Skeletal muscle satellite cell (primary cell): ENCODE results near the gene TAF3.
A peak's percentile ranks its signal among the peaks of the same experiment; 100 is the strongest.

Source experiments
- H3K27me3 ChIP-seq: 2 replicates; pipeline ENCODE4 v1.7.0; 2013; ENCODE audit warnings: low read length; ENCODE audit not compliant: control insufficient read depth, insufficient read depth
- H3K36me3 ChIP-seq: 2 replicates; pipeline ENCODE4 v1.7.0; 2013; ENCODE audit warnings: mild to moderate bottlenecking, control low read depth, low read length; ENCODE audit not compliant: insufficient read depth
- H3K4me1 ChIP-seq: 2 replicates; pipeline ENCODE4 v1.7.0; 2013; ENCODE audit warnings: low read length; ENCODE audit not compliant: control insufficient read depth, insufficient read depth
- H3K4me2 ChIP-seq: 2 replicates; pipeline ENCODE4 v1.7.0; 2013; ENCODE audit warnings: mild to moderate bottlenecking, low read length
- H3K4me3 ChIP-seq: 2 replicates; pipeline ENCODE4 v1.7.0; 2013; ENCODE audit warnings: low read length
- H3K9ac ChIP-seq: 2 replicates; pipeline ENCODE4 v1.7.0; 2013; ENCODE audit warnings: mild to moderate bottlenecking, low read depth, low read length, moderate library complexity
- H3K9me3 ChIP-seq: replicated peaks from 2 replicates; pipeline ENCODE4 v1.7.0; 2013; ENCODE audit warnings: mild to moderate bottlenecking, control low read depth, low read length

TAF3 gene

DNA sequence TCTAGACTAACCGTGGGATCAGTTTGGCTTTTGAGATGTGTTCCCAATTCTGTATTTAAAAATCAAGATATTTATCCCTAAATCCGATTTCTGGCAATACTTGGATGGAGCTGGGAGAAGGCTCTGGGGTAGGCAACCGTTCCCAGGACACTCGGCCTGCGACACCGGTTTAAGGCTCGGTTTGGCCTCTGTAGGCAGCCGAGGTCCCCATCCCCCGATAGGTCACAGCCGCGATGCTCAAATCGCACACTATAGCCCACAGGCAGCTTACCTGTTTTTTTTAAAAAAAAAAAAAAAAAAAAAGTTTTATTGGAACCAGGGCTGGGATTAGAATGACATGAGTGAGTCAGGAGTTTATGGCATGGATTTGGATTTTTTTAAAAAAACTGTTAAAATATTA lies 729 bp upstream of the TAF3 start:
- H3K27me3 ChIP-seq, result peaks cover 17% of the 10 kb centered on the region
- peak overlapping the region; percentile 95 for H3K4me2 ChIP-seq
- H3K36me3 ChIP-seq, result peaks cover 4% of the 10 kb centered on the region
- peak overlapping the region; percentile 98 for H3K4me3 ChIP-seq
- no peak overlapping the region for H3K9ac ChIP-seq
- H3K9me3 ChIP-seq, result no peaks in the 10 kb centered on the region
- peaks cover 5% of the 10 kb centered on the region for H3K4me1 ChIP-seq

DNA sequence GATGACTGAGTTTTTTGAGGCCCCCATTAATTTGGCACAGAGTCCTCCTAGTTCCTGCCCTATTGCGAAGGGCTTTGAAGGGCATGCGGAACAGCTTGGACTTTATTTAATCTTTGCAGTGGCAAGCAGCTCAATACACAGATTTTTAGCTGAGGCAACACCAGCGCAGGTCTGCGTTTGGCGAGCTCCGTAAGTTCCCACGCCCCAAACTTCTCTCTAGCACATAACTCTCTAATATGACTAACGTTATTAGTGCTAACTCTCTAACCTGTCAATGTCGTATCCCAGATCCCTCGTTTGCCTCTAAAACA lies 366 bp upstream of the TAF3 start:
- Histone ChIP-seq H3K9ac (peak overlapping the region; percentile 59), H3K27me3 (peaks cover 17% of the 10 kb centered on the region), H3K4me1 (peaks cover 5% of the 10 kb centered on the region), H3K36me3 (peaks cover 4% of the 10 kb centered on the region), H3K9me3 (no peaks in the 10 kb centered on the region), H3K4me2 (peak overlapping the region; percentile 95), H3K4me3 (peak overlapping the region; percentile 98)

DNA sequence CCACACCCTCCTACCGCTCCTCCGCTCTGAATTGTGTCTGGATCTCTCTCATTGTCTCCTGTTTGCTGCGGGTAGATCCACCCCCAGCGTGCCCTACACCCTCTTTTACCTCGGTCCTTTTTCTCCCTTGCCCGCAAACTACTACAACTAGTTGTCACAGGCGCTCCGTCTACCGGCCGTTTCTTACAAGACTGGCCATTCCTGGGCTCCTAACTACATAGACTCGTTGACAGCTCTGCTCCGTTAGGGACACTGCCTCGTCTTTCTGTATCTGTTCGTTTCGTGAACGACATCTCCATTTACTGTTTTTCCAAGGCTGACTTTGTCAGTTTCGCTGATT lies 786 bp downstream of the TAF3 start:
- H3K4me2 ChIP-seq, result peak overlapping the region; percentile 94
- no peaks in the 10 kb centered on the region for H3K9me3 ChIP-seq
- peak overlapping the region; percentile 98 for H3K4me3 ChIP-seq
- peaks cover 5% of the 10 kb centered on the region for H3K4me1 ChIP-seq
- peaks cover 4% of the 10 kb centered on the region for H3K36me3 ChIP-seq
- peaks cover 14% of the 10 kb centered on the region for H3K27me3 ChIP-seq
- H3K9ac ChIP-seq, result peak overlapping the region; percentile 85

DNA sequence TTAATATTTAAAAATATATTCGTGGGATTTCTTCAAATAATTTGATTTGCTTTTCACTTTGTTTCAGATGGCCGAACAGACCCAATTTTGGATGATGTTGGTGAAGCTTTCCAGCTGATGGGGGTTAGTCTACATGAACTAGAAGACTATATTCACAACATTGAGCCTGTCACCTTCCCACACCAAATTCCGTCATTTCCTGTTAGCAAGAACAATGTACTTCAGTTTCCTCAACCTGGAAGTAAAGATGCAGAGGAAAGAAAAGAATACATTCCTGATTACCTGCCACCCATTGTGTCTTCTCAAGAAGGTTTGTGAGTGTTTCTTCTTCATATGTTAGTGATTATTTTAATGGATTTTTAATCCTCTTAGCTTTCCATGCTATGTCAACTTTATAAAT lies 5.9 kb downstream of the TAF3 start:
- Histone ChIP-seq H3K4me2 (no peak overlapping the region), H3K36me3 (peaks cover 20% of the 10 kb centered on the region), H3K4me3 (no peak overlapping the region), H3K9ac (no peak overlapping the region), H3K27me3 (no peaks in the 10 kb centered on the region), H3K4me1 (peaks cover 5% of the 10 kb centered on the region), H3K9me3 (no peaks in the 10 kb centered on the region)

DNA sequence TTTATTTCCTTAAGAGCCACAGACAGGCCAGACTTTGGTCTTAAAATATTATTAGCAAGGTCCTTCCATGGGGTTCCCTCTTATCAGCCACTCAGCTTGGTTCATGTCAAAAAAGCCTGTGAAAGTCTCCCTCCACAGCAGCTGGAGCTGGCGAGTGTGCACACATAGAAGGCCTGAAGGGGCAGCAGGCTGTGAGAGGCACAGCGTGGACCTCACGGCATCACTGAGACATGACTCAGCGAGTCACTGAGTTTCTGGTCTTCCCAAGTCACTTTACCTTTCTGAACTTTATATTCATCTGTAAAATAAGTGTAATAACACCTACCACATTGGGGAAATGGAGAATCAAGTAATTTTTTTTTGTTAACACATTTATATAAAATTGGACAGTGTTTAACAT lies 8.7 kb downstream of the TAF3 start:
- Histone ChIP-seq H3K4me2 (no peak overlapping the region), H3K9me3 (no peaks in the 10 kb centered on the region), H3K27me3 (no peaks in the 10 kb centered on the region), H3K4me1 (no peaks in the 10 kb centered on the region), H3K9ac (no peak overlapping the region), H3K36me3 (peaks cover 16% of the 10 kb centered on the region), H3K4me3 (no peak overlapping the region)

DNA sequence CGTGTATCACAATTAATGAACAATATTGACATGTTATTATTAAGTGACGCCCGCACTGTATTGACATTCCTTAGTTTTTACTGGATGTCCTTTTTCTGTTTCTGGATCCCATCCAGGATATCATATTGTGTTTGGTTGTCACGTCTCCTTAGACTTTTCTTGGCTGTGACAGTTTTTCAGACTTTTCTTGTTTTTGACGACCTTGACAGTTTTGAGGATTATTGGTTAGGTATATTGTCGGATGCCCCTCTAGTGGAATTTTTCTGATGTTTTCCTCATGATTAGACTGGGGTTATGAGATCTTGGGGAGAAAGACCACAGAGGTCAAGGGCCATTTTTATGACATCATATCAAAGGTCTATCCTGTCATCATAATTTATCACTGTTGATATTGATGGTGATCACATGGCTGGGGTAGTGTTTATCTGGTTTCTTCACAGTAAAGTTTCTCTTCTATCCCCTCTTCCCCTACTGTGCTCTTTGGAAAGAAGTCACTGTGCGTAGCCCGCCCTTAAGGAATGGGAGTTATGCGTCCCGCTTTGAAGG lies 11.1 kb downstream of the TAF3 start:
- no peaks in the 10 kb centered on the region for H3K9me3 ChIP-seq
- H3K27me3 ChIP-seq, result no peaks in the 10 kb centered on the region

DNA sequence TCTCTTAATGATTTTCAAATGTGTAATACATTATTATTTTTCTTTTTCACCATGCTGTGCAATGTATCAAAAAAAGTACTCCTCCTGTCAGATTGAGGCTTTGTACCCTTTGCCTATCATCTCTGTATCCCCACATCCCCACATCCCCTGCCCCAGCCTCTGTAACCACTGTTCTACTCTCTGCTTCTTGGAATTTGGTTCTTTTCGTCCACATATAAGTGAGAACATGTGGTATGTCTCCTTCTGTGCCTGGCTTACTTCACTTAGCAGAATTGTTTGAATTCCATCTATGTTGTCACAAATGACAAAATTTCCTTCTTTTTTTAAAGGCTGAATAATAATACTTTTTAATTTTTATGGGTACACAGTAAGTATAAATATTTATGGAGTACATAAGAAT lies 13.8 kb downstream of the TAF3 start:
- Histone ChIP-seq H3K27me3 (no peaks in the 10 kb centered on the region), H3K9me3 (no peaks in the 10 kb centered on the region)

More for the DNA sequence above, 11.1 kb downstream of the TAF3 start:
- H3K36me3 ChIP-seq, result peaks cover 14% of the 10 kb centered on the region
- no peaks in the 10 kb centered on the region for H3K4me1 ChIP-seq
- H3K9ac ChIP-seq, result no peak overlapping the region
- no peak overlapping the region for H3K4me2 ChIP-seq
- H3K4me3 ChIP-seq, result no peak overlapping the region

DNA sequence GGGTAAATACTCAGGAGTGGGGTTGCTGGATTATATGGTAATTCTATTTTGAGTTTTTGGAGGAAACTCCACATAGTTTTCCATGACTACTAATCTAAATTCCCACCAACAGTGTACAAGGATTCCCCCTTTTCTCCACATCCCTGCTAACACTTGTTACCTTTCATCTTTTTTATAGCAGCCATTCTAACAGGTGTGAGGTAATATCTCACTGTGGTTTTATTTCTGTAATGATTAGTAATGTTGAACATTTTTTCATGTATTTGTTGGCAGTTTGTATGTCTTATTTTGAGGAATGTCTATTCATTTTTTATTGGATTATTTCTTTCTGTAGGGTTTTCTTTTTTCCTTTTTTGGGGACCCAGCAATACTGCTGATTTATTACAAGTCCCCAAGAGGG lies 14.9 kb downstream of the TAF3 start:
- Histone ChIP-seq H3K9me3 (no peaks in the 10 kb centered on the region), H3K27me3 (no peaks in the 10 kb centered on the region), H3K9ac (no peak overlapping the region), H3K4me1 (no peaks in the 10 kb centered on the region), H3K4me2 (no peak overlapping the region), H3K36me3 (no peaks in the 10 kb centered on the region), H3K4me3 (no peak overlapping the region)

More for the DNA sequence above, 13.8 kb downstream of the TAF3 start:
- Histone ChIP-seq H3K36me3 (no peaks in the 10 kb centered on the region), H3K4me3 (no peak overlapping the region), H3K4me2 (no peak overlapping the region), H3K9ac (no peak overlapping the region), H3K4me1 (no peaks in the 10 kb centered on the region)

DNA sequence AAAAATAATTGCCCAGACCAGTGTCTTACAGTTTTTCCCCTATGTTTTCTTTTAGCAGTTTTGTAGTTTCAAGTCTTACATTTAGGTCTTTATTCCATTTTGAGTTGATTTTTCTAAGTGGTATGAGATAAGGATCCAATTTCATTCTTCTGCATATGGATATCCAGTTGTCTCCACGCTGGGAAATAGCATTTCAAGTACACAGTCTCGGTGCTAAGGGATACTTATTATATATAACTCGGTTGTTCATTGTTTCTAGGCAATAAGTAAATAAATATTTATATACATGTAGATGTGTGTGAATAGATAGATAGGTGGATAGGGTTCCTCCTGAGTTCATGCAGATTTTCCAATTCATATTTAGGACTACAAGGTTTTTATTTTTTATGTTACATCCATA lies 16.0 kb downstream of the TAF3 start:
- H3K4me1 ChIP-seq, result no peaks in the 10 kb centered on the region
- no peak overlapping the region for H3K4me3 ChIP-seq
- H3K36me3 ChIP-seq, result no peaks in the 10 kb centered on the region
- no peak overlapping the region for H3K9ac ChIP-seq
- no peaks in the 10 kb centered on the region for H3K27me3 ChIP-seq
- H3K4me2 ChIP-seq, result no peak overlapping the region
- no peaks in the 10 kb centered on the region for H3K9me3 ChIP-seq

DNA sequence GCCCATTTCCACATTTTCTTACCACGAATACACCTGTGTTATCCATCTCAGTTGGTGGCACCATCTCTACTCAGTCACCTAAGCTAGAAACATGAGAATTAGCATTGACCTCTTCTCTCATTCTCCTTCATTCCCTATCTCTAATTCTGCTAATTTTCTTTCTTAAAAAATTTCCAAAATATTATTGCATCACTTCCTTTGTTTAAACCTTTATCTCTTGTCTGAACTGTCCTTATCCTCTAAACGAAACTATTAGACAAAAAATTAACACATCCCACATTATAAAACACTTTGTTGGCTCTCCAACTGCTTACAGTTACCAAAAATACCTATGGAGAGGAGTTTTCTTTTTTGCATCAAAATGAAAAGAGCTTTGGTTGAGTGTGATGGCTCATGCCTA lies 18.3 kb downstream of the TAF3 start:
- H3K36me3 ChIP-seq, result no peaks in the 10 kb centered on the region
- H3K27me3 ChIP-seq, result no peaks in the 10 kb centered on the region
- no peak overlapping the region for H3K9ac ChIP-seq
- no peak overlapping the region for H3K4me3 ChIP-seq
- H3K4me2 ChIP-seq, result no peak overlapping the region
- H3K9me3 ChIP-seq, result no peaks in the 10 kb centered on the region
- H3K4me1 ChIP-seq, result no peaks in the 10 kb centered on the region

DNA sequence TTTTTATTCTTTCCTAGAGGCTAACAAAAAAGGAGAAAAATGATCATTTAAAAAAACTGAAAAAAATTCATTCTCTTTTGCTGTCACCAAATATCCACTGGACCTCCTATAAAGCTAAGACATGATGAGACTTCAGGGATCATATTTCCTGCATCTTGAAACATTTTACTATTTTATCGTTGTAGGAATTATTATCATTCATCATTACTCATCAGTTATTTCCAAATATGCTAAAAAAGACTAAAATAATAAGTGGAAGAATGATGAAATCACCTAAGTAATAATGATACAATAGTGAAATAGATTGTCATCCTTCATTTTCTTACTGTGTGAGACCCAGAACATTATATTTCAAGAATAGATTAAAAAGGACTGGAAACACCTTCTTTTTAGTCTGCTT lies 28.3 kb downstream of the TAF3 start:
- no peak overlapping the region for H3K4me3 ChIP-seq
- H3K4me1 ChIP-seq, result peaks cover 8% of the 10 kb centered on the region
- H3K9me3 ChIP-seq, result no peaks in the 10 kb centered on the region
- H3K36me3 ChIP-seq, result no peaks in the 10 kb centered on the region
- H3K4me2 ChIP-seq, result peak overlapping the region; percentile 6
- H3K27me3 ChIP-seq, result no peaks in the 10 kb centered on the region
- no peak overlapping the region for H3K9ac ChIP-seq

DNA sequence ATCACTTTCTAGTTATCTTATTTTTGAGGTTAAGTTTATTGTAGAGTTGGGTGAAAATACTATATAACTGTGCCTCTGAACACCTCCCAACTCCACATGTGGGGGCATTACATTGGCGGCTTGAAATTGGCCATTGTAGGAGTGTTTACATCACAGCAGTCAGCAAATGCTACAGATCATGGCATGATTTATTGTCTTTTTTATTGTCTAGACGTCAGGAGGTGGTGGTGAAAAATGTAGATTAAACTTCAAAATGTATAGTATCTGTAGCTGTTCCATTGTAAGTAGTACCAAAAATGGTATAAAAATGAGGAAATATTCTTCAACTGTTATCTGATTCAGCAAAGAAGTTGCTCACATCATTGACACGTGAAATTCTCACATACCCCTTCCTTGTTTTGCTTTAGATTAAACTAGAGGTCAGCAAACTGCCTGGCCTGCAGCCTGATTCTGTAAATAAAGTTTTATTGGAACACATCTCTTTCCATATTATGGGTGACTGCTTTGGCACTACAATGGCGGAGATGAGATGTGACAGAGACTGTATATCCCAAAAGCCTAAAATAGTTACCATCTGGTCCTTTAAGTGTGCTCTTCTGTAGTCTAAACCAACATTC lies 35.0 kb downstream of the TAF3 start:
- Histone ChIP-seq H3K4me1 (peaks cover 6% of the 10 kb centered on the region), H3K9me3 (no peaks in the 10 kb centered on the region), H3K4me2 (no peak overlapping the region), H3K9ac (no peak overlapping the region), H3K36me3 (no peaks in the 10 kb centered on the region), H3K27me3 (no peaks in the 10 kb centered on the region), H3K4me3 (no peak overlapping the region)
